IMR-90 (cell line): ENCODE measurements around the gene OTUD5. TPM values are rescaled to one million over a fixed set of nuclear protein-coding genes. Genes with fewer than 3 reads are reported as not detected.

Experiments used
- ATAC-seq: fragments of 200-7000 bp; cut with Tn5 transposase; 2 replicates; pipeline ENCODE4 v1.9.1; 2020; ENCODE audit warnings: low read depth, mild to moderate bottlenecking, moderate library complexity
- BruUV-seq: library from RNA; stranded (reverse); fragments of 400-500 nt; replicated peaks from 2 replicates; lab custom pipeline; 2021; lab: Mats Ljungman, UMichigan
- CTCF ChIA-PET: fragments of 300-600 bp; formaldehyde crosslinking; extraction: SDS; loops from one replicate; lab custom pipeline; 2021; ENCODE audit warnings: antibody characterized with exemption; lab: Yijun Ruan, JAX
- POLR2A ChIA-PET: fragments of 300-600 bp; sonication (Branson Sonifier 250); formaldehyde crosslinking; loops from one replicate; lab custom pipeline; 2022; ENCODE audit warnings: antibody characterized with exemption; ENCODE audit not compliant: unreplicated experiment; lab: Charles Lee
- DNase-seq: peaks from one replicate; pipeline ENCODE4 v3.0.0; 2013
- H2AFZ ChIP-seq: replicated peaks from 2 replicates; pipeline ENCODE3; 2013; ENCODE audit warnings: low read length, mild to moderate bottlenecking; ENCODE audit not compliant: poor library complexity
- H2AK5ac ChIP-seq: 2 replicates; pipeline ENCODE4 v1.6.1; 2013; ENCODE audit warnings: low read depth, low read length, inconsistent platforms
- H2AK9ac ChIP-seq: replicated peaks from 2 replicates; pipeline ENCODE3; 2013; ENCODE audit warnings: mild to moderate bottlenecking, low read depth, low read length, moderate library complexity; ENCODE audit not compliant: poor library complexity
- H2BK120ac ChIP-seq: 2 replicates; pipeline ENCODE4 v1.6.1; 2013; ENCODE audit warnings: low read depth, low read length, inconsistent platforms
- H2BK15ac ChIP-seq: 3 replicates; pipeline ENCODE4 v1.6.1; 2013; ENCODE audit warnings: low read depth, low read length, inconsistent platforms
- H2BK20ac ChIP-seq: 2 replicates; pipeline ENCODE4 v1.6.1; 2013; ENCODE audit warnings: low read depth, mild to moderate bottlenecking, inconsistent platforms, low read length, moderate library complexity
- H2BK5ac ChIP-seq: 2 replicates; pipeline ENCODE4 v1.6.1; 2013; ENCODE audit warnings: mild to moderate bottlenecking, low read depth, low read length, inconsistent platforms; ENCODE audit not compliant: poor library complexity, severe bottlenecking
- H3K14ac ChIP-seq: replicated peaks from 2 replicates; pipeline ENCODE4 v1.6.1; 2013; ENCODE audit warnings: low read depth, low read length, inconsistent platforms
- H3K18ac ChIP-seq: 2 replicates; pipeline ENCODE4 v1.6.1; 2013; ENCODE audit warnings: low read depth, low read length, control low read depth
- H3K23ac ChIP-seq: 2 replicates; pipeline ENCODE4 v1.6.1; 2013; ENCODE audit warnings: low read depth, low read length, inconsistent platforms
- H3K27ac ChIP-seq: 2 replicates; pipeline ENCODE4 v1.5.1; 2013; ENCODE audit warnings: mild to moderate bottlenecking, control low read depth, low read length; ENCODE audit not compliant: insufficient read depth
- H3K27me3 ChIP-seq: 2 replicates; pipeline ENCODE4 v1.6.1; 2013; ENCODE audit warnings: low read length; ENCODE audit not compliant: control insufficient read depth, insufficient read depth
- H3K36me3 ChIP-seq: 2 replicates; pipeline ENCODE4 v1.6.1; 2013; ENCODE audit warnings: low read length, mixed read lengths; ENCODE audit not compliant: control insufficient read depth, insufficient read depth
- H3K4ac ChIP-seq: 2 replicates; pipeline ENCODE4 v1.6.1; 2013; ENCODE audit warnings: low read depth, low read length, inconsistent platforms
- H3K4me1 ChIP-seq: 2 replicates; pipeline ENCODE4 v1.6.1; 2013; ENCODE audit warnings: low read length, mixed read lengths; ENCODE audit not compliant: control insufficient read depth, insufficient read depth
- H3K4me2 ChIP-seq: 2 replicates; pipeline ENCODE4 v1.6.1; 2013; ENCODE audit warnings: low read depth, mild to moderate bottlenecking, control low read depth, low read length, moderate library complexity
- H3K4me3 ChIP-seq: 2 replicates; pipeline ENCODE4 v1.5.1; 2013; ENCODE audit warnings: low read depth, mild to moderate bottlenecking, control low read depth, low read length, moderate library complexity; ENCODE audit not compliant: insufficient read depth
- H3K56ac ChIP-seq: 2 replicates; pipeline ENCODE4 v1.6.1; 2013; ENCODE audit warnings: low read length, inconsistent platforms; ENCODE audit not compliant: insufficient read depth; ENCODE audit errors: extremely low read depth
- H3K79me1 ChIP-seq, 2 experiments: 2 replicates each; pipeline ENCODE4 v1.6.1; 2013; ENCODE audit warnings: low read length in 2 of 2, inconsistent platforms in 1 of 2, low read depth in 1 of 2
- H3K9ac ChIP-seq: 2 replicates; pipeline ENCODE4 v1.6.1; 2013; ENCODE audit warnings: low read depth, low read length, control low read depth
- H3K9me1 ChIP-seq: 2 replicates; pipeline ENCODE4 v1.6.1; 2013; ENCODE audit warnings: low read length, inconsistent platforms; ENCODE audit not compliant: insufficient read depth
- H3K9me3 ChIP-seq: 2 replicates; pipeline ENCODE4 v1.6.1; 2013; ENCODE audit warnings: low read length; ENCODE audit not compliant: control insufficient read depth, insufficient read depth
- H4K20me1 ChIP-seq: 2 replicates; pipeline ENCODE4 v1.6.1; 2013; ENCODE audit warnings: low read length, inconsistent platforms; ENCODE audit not compliant: insufficient read depth
- H4K5ac ChIP-seq: 2 replicates; pipeline ENCODE4 v1.6.1; 2013; ENCODE audit warnings: mild to moderate bottlenecking, low read depth, low read length, control low read depth
- H4K8ac ChIP-seq, 2 experiments: 2 replicates each; pipeline ENCODE4 v1.6.1; 2013; ENCODE audit warnings: low read depth in 2 of 2, low read length in 2 of 2, control low read depth in 1 of 2, inconsistent platforms in 1 of 2
- H4K91ac ChIP-seq: 2 replicates; pipeline ENCODE4 v1.6.1; 2013; ENCODE audit warnings: low read depth, low read length, inconsistent platforms; ENCODE audit not compliant: insufficient read depth
- POLR2A ChIP-seq: IDR thresholded peaks from 2 replicates; pipeline ENCODE4 v1.6.1; 2012; ENCODE audit warnings: mild to moderate bottlenecking, low read depth, low read length
- WGBS, 2 experiments: methylation state at CpG; one replicate each; pipeline versions ENCODE4 v1.1.5 to v1.1.7; 2013; ENCODE audit warnings: missing lambda C conversion rate in 2 of 2; ENCODE audit not compliant: insufficient read length in 1 of 2; ENCODE audit errors: extremely low coverage in 2 of 2; 5-methylcytosine and 5-hydroxymethylcytosine counted together
- dilution Hi-C: fragments of 300-500 bp; cut with HindIII; formaldehyde crosslinking; loops from one replicate; pipeline ENCODE4 v1.14.3; 2018; ENCODE audit warnings: low sequenced_read_pairs; ENCODE audit not compliant: unreplicated experiment
- in situ Hi-C: fragments of 300-500 bp; cut with MboI; formaldehyde crosslinking; loops from 3 replicates; pipeline ENCODE4 v1.14.3; 2019; ENCODE audit warnings: low sequenced_read_pairs, inconsistent platforms, mixed read lengths
- intact Hi-C: fragments of 100-400 bp; cut with micrococcal nuclease; formaldehyde crosslinking; loops from 2 replicates; pipeline ENCODE4 v1.10.0; 2022
- polyA plus RNA-seq, 3 experiments: library from polyadenylated mRNA; depleted of rRNA; stranded (reverse); fragments of >200 nt; gene quantifications; 2 replicates each; pipeline ENCODE4 v1.2.3, GENCODE V29; 2012; ENCODE audit warnings: low replicate concordance in 1 of 3
- total RNA-seq: library from RNA; depleted of rRNA; stranded (reverse); fragments of >200 nt; gene quantifications from 2 replicates; pipeline ENCODE4 v1.2.3, GENCODE V29; 2012
- TF ChIP-seq, protein P1 (sequence below): fragments of 150-350 bp; IDR thresholded peaks from 2 replicates; pipeline ENCODE4 v1.6.1; 2017; ENCODE audit warnings: mild to moderate bottlenecking, antibody characterized with exemption, low read length, low read depth

The OTUD5 gene
- total and polyA plus RNA-seq, 2 of the 4 experiments (the other 2 are of a cell fraction): 30.6 to 50.4 TPM

DNA sequence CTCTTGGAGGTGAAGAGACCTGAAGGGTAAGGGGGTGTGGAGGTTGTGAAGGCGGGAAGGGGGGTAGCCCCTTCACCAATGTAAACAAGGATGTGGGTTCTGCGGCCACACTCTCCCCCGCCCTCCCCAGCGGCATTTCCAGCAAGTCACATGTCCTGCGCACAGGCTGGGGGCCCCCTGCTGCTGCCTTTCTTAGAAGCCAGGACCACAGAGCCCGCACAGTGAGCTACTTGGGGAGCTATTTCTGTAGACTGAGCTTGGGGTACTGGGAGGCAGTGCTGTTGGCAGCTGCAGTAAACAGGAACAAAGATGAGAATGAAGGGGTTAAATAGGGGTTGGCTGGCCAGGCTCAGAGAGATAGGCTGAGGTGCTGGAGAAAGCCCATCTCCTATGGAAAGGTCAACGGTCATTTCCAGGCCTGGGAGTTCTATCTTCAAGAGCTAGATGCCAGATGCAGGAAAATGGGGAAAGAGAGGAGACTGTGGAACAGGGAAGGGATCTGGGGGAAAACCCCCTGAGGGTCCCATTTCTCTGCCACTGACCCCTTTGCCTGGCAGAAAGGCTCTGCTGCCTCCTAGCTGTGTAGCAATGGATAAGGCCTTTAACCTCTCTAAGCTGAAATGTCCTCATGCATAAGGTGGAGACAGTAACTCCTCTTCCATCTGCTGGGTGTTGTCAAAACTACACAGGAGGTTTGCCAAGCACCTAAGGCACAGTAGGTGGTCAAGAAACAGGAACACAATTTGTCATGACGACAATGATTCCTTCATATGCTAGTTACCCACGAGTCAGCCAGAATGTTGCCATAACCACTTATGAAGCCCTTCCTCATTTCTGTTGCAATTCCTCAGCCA lies 20.1 kb downstream of the OTUD5 start:
- DNase-seq (no peak), ATAC-seq (peak; percentile 42; the same call in 1 of the 2 replicates)
- intact Hi-C loops (no loop called here), in situ Hi-C loops (no loop called here), dilution Hi-C loops (no loop called here)
- peaks cover 33% of the 10 kb centered on the region for H3K36me3 ChIP-seq
- no peak overlapping the region for H3K4ac ChIP-seq
- H3K4me1 ChIP-seq: no peaks in the 10 kb centered on the region; the same call in 1 of the 2 replicates
- H4K8ac ChIP-seq: no peak overlapping the region
- no peaks in the 10 kb centered on the region for H3K9me3 ChIP-seq
- no peak overlapping the region for H3K14ac ChIP-seq
- H2AFZ ChIP-seq: no peak overlapping the region
- H2AK9ac ChIP-seq: no peak overlapping the region
- H3K9me1 ChIP-seq: peaks cover 4% of the 10 kb centered on the region; the same call in 1 of the 2 replicates
- no peak overlapping the region for H3K56ac ChIP-seq
- H3K79me1 ChIP-seq: peaks cover 0 to 46% of the 10 kb centered on the region in 2 experiments; a peak in 3 of 4 replicates
- H3K27me3 ChIP-seq: no peaks in the 10 kb centered on the region
- H3K18ac ChIP-seq: no peak overlapping the region
- H3K9ac ChIP-seq: no peak overlapping the region
- ChIA-PET POLR2A (no interaction called here), CTCF (no interaction called here)
- peak overlapping the region; percentile 41; the same call in 1 of the 2 replicates for H3K27ac ChIP-seq
- no peak for TF ChIP-seq POLR2A
- TF ChIP-seq, protein P1, sequence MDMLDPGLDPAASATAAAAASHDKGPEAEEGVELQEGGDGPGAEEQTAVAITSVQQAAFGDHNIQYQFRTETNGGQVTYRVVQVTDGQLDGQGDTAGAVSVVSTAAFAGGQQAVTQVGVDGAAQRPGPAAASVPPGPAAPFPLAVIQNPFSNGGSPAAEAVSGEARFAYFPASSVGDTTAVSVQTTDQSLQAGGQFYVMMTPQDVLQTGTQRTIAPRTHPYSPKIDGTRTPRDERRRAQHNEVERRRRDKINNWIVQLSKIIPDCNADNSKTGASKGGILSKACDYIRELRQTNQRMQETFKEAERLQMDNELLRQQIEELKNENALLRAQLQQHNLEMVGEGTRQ: peak; percentile 38; the same call in 1 of the 2 replicates
- no TSS peak for BruUV-seq
- no peak overlapping the region for H2BK15ac ChIP-seq
- no peak overlapping the region for H2BK5ac ChIP-seq
- 50% methylated on average over 2 of the region's 9 CpGs; no CpG with 5 or more reads in 1 of the 2 experiments for WGBS, 2 experiments
- no peak overlapping the region for H2BK120ac ChIP-seq
- no peak overlapping the region for H4K91ac ChIP-seq
- 0 out of 2 replicates have a peak overlapping the region, but pooled peaks have one; percentile 27 for H3K23ac ChIP-seq
- no peak overlapping the region for H4K5ac ChIP-seq
- H4K20me1 ChIP-seq: peaks cover 35% of the 10 kb centered on the region
- no peak overlapping the region for H2AK5ac ChIP-seq
- H3K4me3 ChIP-seq: no peak overlapping the region
- no peak overlapping the region for H3K4me2 ChIP-seq
- no peak overlapping the region for H2BK20ac ChIP-seq
